ENCODE measurements around the gene BRSK2. TPM values are rescaled to one million over a fixed set of nuclear protein-coding genes. Genes with fewer than 3 reads are reported as not detected.

Gene BRSK2
- total and polyA plus RNA-seq, 4 donors, result 0.35 to 0.56 (median 0.52) TPM

GRCh38 chr11:1450344-1450875, 60.7 kb downstream of the BRSK2 start:
- Histone ChIP-seq H3K9ac (ENCODE audit: insufficient read depth in 1 of 2, low read length in 2 of 2) (no peak overlapping the region), H3K9me3 (ENCODE audit: control insufficient read depth in 4 of 4, insufficient read depth in 3 of 4, low read length in 3 of 4) (no peaks in the 10 kb centered on the region), H3K4me3 (no peak overlapping the region), H3K36me3 (ENCODE audit: control insufficient read depth in 4 of 4, insufficient read depth in 4 of 4, low read length in 4 of 4) (no peaks in the 10 kb centered on the region), H3K4me1 (ENCODE audit: control insufficient read depth in 5 of 5, insufficient read depth in 5 of 5, low read length in 5 of 5) (peaks cover 0 to 4% (median 0%) of the 10 kb centered on the region in 5 donors), H3K27me3 (ENCODE audit: control insufficient read depth in 3 of 3, insufficient read depth in 3 of 3, low read length in 2 of 3) (peaks cover 0 to 11% (median 0%) of the 10 kb centered on the region in 3 donors), H3K27ac (ENCODE audit: low read depth in 1 of 2, low read length in 1 of 2) (no peak overlapping the region)
- DNase-seq (no peak), ATAC-seq (ENCODE audit: insufficient read depth, low FRiP score) (no peak)
- TF ChIP-seq CTCF (IDR thresholded peaks at IDR 0.05; ENCODE audit: control extremely low read depth, extremely low read depth), result no peak
- 87 to 92% methylated on average over 29 of the region's 29 CpGs for WGBS, 2 donors

GRCh38 chr11:1450949-1451710, 61.4 kb downstream of the BRSK2 start:
- H3K27ac ChIP-seq (ENCODE audit: low read depth in 1 of 2, low read length in 1 of 2), result no peak overlapping the region
- no peaks in the 10 kb centered on the region for H3K9me3 ChIP-seq (ENCODE audit: control insufficient read depth in 4 of 4, insufficient read depth in 3 of 4, low read length in 3 of 4)
- ATAC-seq (ENCODE audit: insufficient read depth, low FRiP score) (no peak), DNase-seq (no peak)
- H3K4me3 ChIP-seq, result no peak overlapping the region
- no peak for TF ChIP-seq CTCF (IDR thresholded peaks at IDR 0.05; ENCODE audit: control extremely low read depth, extremely low read depth)
- 73 to 84% methylated on average over 20 to 22 of the region's 22 CpGs for WGBS, 2 donors
- no peak overlapping the region for H3K9ac ChIP-seq (ENCODE audit: insufficient read depth in 1 of 2, low read length in 2 of 2)
- no peaks in the 10 kb centered on the region for H3K36me3 ChIP-seq (ENCODE audit: control insufficient read depth in 4 of 4, insufficient read depth in 4 of 4, low read length in 4 of 4)
- peaks cover 0 to 4% (median 0%) of the 10 kb centered on the region in 5 donors for H3K4me1 ChIP-seq (ENCODE audit: control insufficient read depth in 5 of 5, insufficient read depth in 5 of 5, low read length in 5 of 5)
- H3K27me3 ChIP-seq (ENCODE audit: control insufficient read depth in 3 of 3, insufficient read depth in 3 of 3, low read length in 2 of 3), result peaks cover 0 to 11% (median 0%) of the 10 kb centered on the region in 3 donors

GRCh38 chr11:1451781-1452470, 62.2 kb downstream of the BRSK2 start:
- no peak for TF ChIP-seq CTCF (IDR thresholded peaks at IDR 0.05; ENCODE audit: control extremely low read depth, extremely low read depth)
- Histone ChIP-seq H3K9me3 (ENCODE audit: control insufficient read depth in 4 of 4, insufficient read depth in 3 of 4, low read length in 3 of 4) (no peaks in the 10 kb centered on the region), H3K27ac (ENCODE audit: low read depth in 1 of 2, low read length in 1 of 2) (no peak overlapping the region), H3K27me3 (ENCODE audit: control insufficient read depth in 3 of 3, insufficient read depth in 3 of 3, low read length in 2 of 3) (peaks cover 0 to 11% (median 0%) of the 10 kb centered on the region in 3 donors), H3K36me3 (ENCODE audit: control insufficient read depth in 4 of 4, insufficient read depth in 4 of 4, low read length in 4 of 4) (no peaks in the 10 kb centered on the region), H3K4me3 (no peak overlapping the region), H3K9ac (ENCODE audit: insufficient read depth in 1 of 2, low read length in 2 of 2) (no peak overlapping the region), H3K4me1 (ENCODE audit: control insufficient read depth in 5 of 5, insufficient read depth in 5 of 5, low read length in 5 of 5) (peaks cover 0 to 4% (median 0%) of the 10 kb centered on the region in 5 donors)
- 82 to 89% methylated on average over 27 of the region's 27 CpGs for WGBS, 2 donors
- DNase-seq (no peak), ATAC-seq (ENCODE audit: insufficient read depth, low FRiP score) (no peak)

Data from lung (tissue), 12 donors.